ENCODE results near the gene PPP1R11. TPM values are rescaled to one million over a fixed set of nuclear protein-coding genes. Genes with fewer than 3 reads are reported as not detected.
A peak's percentile ranks its signal among the peaks of the same experiment; 100 is the strongest.

The PPP1R11 gene
- total RNA-seq, 1 donor from 2014 or later = 19.0 TPM

GRCh38 chr6:30071858-30072257 is 4.9 kb downstream of the PPP1R11 start:
- no peak overlapping the region for H3K4me3 ChIP-seq (ENCODE audit: low read depth, low read length)
- no peaks in the 10 kb centered on the region for H3K27me3 ChIP-seq (ENCODE audit: control insufficient read depth, insufficient read depth, low read length)
- TF ChIP-seq, protein P1, sequence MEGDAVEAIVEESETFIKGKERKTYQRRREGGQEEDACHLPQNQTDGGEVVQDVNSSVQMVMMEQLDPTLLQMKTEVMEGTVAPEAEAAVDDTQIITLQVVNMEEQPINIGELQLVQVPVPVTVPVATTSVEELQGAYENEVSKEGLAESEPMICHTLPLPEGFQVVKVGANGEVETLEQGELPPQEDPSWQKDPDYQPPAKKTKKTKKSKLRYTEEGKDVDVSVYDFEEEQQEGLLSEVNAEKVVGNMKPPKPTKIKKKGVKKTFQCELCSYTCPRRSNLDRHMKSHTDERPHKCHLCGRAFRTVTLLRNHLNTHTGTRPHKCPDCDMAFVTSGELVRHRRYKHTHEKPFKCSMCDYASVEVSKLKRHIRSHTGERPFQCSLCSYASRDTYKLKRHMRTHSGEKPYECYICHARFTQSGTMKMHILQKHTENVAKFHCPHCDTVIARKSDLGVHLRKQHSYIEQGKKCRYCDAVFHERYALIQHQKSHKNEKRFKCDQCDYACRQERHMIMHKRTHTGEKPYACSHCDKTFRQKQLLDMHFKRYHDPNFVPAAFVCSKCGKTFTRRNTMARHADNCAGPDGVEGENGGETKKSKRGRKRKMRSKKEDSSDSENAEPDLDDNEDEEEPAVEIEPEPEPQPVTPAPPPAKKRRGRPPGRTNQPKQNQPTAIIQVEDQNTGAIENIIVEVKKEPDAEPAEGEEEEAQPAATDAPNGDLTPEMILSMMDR (IDR thresholded peaks at IDR 0.05; ENCODE audit: insufficient read depth, low read length, severe bottlenecking) = no peak
- no peak for DNase-seq (ENCODE audit: low read depth)
- H3K36me3 ChIP-seq (ENCODE audit: control insufficient read depth, insufficient read depth, low read length) = peaks cover 16% of the 10 kb centered on the region
- FAIRE-seq = no peak

DNA sequence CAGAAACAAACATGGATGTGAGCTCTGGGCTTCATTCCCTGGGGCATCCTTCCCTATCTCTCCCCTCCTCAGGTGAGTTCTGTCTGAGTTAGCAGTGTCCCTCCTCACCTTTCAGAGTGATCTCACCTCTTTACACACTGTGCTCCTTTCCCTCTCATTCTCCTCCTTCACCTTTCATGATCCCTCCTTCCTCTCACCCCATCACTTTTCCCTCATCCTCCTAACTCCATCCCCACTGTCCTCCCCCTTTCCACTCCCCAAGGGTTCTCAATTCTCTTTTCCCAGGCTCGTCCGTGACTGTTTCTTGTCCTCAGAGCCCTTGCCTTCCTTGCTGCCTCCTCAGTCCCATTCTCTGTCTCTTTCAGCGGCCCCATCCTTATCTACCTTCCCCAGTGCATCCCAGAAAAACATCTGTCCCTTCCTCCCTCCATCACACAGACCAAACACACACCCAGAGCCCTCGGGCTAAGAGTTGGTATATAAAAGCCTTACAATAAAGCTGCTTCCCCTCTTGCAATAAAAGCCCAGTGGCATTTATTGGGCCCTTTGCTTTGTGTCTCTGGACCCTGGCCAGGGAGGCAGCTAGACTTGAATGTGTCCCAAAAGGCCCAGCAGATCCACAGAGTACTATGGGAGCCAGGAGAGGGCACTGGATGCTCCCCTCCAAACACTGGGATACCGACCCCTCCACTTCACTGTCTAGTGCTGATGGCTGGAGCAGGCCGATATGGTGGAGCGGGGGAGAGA is 6.7 kb downstream of the PPP1R11 start:
- H3K4me3 ChIP-seq (ENCODE audit: low read depth, low read length) = peak overlapping the region; percentile 83
- FAIRE-seq (peak; percentile 93), DNase-seq (ENCODE audit: low read depth) (no peak)

GRCh38 chr6:30074331-30075093 is 7.5 kb downstream of the PPP1R11 start:
- DNase-seq (ENCODE audit: low read depth) (no peak), FAIRE-seq (no peak)
- H3K36me3 ChIP-seq (ENCODE audit: control insufficient read depth, insufficient read depth, low read length) = peaks cover 13% of the 10 kb centered on the region
- H3K4me3 ChIP-seq (ENCODE audit: low read depth, low read length) = peak overlapping the region; percentile 83
- peaks cover 5% of the 10 kb centered on the region for H3K27me3 ChIP-seq (ENCODE audit: control insufficient read depth, insufficient read depth, low read length)
- TF ChIP-seq, protein P1 (IDR thresholded peaks at IDR 0.05; ENCODE audit: insufficient read depth, low read length, severe bottlenecking) = no peak

More for the DNA sequence above, 6.7 kb downstream of the PPP1R11 start:
- Histone ChIP-seq H3K36me3 (ENCODE audit: control insufficient read depth, insufficient read depth, low read length) (peaks cover 14% of the 10 kb centered on the region), H3K27me3 (ENCODE audit: control insufficient read depth, insufficient read depth, low read length) (peaks cover 2% of the 10 kb centered on the region)
- TF ChIP-seq, protein P1 (IDR thresholded peaks at IDR 0.05; ENCODE audit: insufficient read depth, low read length, severe bottlenecking) = no peak

GRCh38 chr6:30075094-30075789 is 8.2 kb downstream of the PPP1R11 start, which contains the start of gene RNF39:
Gene RNF39 (minus strand): TSS chr6:30075769. CDS start chr6:30075585, 184 bp downstream.
- FAIRE-seq (no peak), DNase-seq (ENCODE audit: low read depth) (no peak)
- peaks cover 13% of the 10 kb centered on the region for H3K36me3 ChIP-seq (ENCODE audit: control insufficient read depth, insufficient read depth, low read length)
- peaks cover 5% of the 10 kb centered on the region for H3K27me3 ChIP-seq (ENCODE audit: control insufficient read depth, insufficient read depth, low read length)
- peak within 1 kb of the TSS; percentile 83 for H3K4me3 ChIP-seq (ENCODE audit: low read depth, low read length)
- TF ChIP-seq, protein P1 (IDR thresholded peaks at IDR 0.05; ENCODE audit: insufficient read depth, low read length, severe bottlenecking) = no peak

GRCh38 chr6:30075790-30076732 is 9.1 kb downstream of the PPP1R11 start:
- H3K36me3 ChIP-seq (ENCODE audit: control insufficient read depth, insufficient read depth, low read length) = peaks cover 8% of the 10 kb centered on the region
- peak; percentile 83 for DNase-seq (ENCODE audit: low read depth)
- TF ChIP-seq, protein P1 (IDR thresholded peaks at IDR 0.05; ENCODE audit: insufficient read depth, low read length, severe bottlenecking) = peak; percentile 56
- H3K27me3 ChIP-seq (ENCODE audit: control insufficient read depth, insufficient read depth, low read length) = peaks cover 5% of the 10 kb centered on the region
- peak overlapping the region; percentile 83 for H3K4me3 ChIP-seq (ENCODE audit: low read depth, low read length)
- peak; percentile 52 for FAIRE-seq

Measured in bronchial epithelial cell (primary cell).